Fibroblast of skin of right biceps (primary cell): Measurements from ENCODE around the gene SF3B3.
"Not testable (repeated sequence)": the region's sequence is repeated elsewhere in the genome, so short reads cannot be mapped to it uniquely, and the experiment has no call there.

Source experiments
- DNase-seq: peaks from one replicate; pipeline ENCODE4 v3.0.0-alpha.2; 2013

Gene SF3B3

DNA sequence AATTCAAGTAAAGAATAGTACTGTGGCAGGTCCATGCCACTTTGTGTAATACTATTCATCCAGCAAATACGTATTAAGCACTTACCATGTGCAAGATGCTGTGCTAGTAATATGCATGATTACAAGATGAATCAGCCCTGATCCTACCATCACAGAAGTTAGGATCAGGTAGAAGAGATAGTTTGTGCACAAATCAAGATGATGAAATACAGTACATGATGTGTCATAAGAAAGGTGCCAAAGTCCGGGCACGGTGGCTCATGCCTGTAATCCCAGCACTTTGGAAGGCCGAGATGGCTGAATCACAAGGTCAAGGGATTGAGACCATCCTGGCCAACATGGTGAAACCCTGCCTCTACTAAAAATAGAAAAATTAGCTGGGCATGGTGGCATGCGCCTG, 11.2 kb upstream of the SF3B3 start:
- peak; percentile 20 for DNase-seq

GRCh38 chr16:70520612-70521297, 2.9 kb upstream of the SF3B3 start:
- peak; percentile 79 for DNase-seq

DNA sequence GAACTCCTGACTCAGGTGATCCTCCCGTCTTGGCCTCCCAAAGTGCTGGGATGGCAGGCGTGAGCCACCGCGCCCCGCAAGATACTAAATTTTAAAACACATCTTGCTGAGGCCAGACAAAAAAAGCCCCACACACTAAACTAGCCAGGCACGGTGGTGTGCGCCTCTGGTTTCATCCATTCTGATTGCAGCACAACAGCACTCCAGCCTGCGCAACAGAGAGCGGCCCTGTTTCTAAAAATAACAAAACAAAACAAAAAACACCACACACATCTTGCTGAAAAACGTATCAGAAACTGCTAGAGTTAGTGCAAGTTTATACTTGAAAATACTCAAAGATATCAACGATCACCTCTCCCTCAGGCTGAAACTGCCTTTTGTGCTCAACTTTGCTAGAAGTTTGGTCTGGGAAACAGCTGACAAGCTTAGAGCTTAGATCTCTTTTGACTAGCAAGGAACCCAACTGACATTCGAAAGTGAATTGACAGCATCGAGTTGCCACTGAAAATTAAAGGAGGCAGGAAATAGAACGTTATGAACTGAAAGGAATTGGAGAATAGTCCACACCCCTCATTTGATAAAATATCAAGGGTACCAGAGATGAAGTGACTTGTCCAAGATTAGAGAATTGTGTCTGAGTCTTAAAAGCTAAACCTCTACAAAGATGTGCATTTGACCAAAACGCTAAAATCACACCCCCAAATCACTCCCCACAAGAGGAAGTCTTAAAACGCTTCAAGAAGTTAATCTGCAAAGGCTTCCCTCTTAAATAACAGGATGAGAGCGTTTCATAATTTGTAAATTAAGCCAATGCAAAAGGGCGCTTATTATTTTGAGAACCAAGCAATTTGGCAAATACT, 1.2 kb upstream of the SF3B3 start:
- no peak for DNase-seq

GRCh38 chr16:70523076-70523742, 407 bp upstream of the SF3B3 start, which contains the start of gene COG4:
Gene COG4, minus strand, starts transcription at chr16:70523554. Its CDS starts 11 bp downstream, at chr16:70523543.
- DNase-seq, result peak; percentile 87

DNA sequence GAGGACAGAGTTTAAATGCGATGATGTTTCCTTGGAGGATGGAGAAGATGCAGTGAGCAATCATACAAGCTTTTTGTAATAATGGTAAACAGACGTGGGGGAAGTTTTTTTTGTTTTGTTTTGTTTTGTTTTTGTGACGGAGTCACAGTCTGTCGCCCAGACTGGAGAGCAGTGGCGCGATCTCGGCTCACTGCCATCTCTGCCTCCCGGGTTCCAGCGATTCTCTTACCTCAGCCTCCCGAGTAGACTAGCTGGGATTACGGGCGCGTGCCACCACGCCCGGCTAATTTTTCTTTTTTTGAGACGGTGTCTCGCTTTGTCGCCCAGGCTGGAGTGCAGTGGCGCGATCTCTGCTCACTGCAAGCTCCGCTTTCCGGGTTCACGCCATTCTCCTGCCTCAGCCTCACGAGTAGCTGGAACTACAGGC, 796 bp downstream of the SF3B3 start:
- DNase-seq, result peak; percentile 18

- no peak for DNase-seq
Observed at GRCh38 chr16:70526403-70526802, 2.8 kb downstream of the SF3B3 start.

DNA sequence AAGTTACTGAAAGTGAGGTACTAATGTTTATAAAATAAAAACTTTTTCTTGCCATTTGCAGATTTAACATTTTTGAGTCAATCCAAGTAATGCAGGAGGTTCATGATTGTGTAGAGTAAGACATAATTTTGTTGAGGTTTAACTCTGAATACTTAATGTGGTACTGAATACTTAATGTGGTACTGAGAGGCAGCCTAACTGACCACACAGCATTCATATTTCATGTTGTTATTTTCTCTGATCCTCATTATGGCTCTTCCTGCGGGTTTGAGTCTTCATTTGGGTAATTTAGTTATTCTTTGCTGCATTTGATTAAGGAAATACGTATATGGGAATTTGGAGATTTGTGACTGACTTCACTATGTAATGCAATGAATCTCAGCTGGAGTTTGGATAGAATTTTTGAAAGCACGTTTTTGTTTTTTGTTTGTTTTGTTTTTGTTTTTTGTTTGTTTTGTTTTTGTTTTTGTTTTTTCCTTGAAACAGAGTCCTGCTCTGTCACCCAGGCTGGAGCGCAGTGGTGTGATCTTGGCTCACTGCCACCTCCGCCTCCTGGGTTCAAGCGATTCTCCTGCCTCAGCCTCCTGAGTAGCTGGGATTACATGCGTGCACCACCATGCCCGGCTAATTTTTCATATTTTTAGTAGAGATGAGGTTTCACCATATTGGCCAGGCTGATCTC, 3.8 kb downstream of the SF3B3 start:
- no peak for DNase-seq

DNA sequence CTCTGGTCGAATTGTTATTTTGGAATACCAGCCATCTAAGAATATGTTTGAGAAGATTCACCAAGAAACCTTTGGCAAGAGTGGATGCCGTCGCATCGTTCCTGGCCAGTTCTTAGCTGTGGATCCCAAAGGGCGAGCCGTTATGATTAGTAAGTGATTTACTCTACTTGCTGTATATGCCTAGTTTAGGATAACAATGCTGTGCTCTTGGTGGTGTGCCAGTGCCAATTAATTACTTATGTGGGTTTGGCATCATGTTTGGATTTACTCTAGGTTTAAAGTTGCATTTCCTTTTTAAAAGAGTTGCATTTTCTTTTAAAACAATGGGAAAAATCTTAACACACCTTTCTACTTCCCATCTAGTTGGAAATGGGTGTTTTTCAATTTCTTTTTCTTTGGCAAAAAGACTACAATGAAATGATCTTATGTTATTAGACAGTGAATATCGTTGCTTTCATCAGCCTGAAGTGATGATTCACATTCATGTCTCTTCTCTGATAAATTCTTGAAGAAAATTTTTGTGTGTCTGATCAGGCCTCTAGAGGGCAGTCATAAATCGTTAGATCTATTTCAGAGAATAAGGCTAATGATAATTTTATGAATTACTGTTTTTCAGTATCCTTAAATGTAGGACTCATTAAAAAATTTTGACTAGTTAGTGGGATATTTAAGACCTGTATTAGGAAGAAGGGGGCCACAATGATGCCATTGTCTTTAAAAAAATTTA, 5.6 kb downstream of the SF3B3 start:
- peak; percentile 73 for DNase-seq

DNA sequence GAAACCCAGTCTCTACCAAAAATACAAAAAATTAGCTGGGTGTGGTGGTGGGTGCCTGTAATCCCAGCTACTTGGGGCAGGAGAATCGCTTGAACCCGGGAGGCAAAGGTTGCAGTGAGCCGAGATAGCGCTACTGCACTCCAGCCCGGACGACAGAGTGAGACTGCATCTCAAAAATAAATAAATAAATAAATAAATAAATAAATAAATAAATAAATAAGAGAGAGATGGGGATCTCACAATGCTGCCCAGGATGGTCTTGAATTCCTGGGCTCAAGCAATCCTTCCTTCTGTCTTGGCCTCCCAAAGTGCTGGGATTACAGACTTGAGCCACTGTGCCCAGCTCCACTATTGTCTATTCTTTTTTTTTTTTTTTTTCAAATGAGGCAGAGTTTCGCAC, 6.3 kb downstream of the SF3B3 start:
- not testable (repeated sequence) for DNase-seq

GRCh38 chr16:70534971-70535370, 11.4 kb downstream of the SF3B3 start:
- no peak for DNase-seq

- DNase-seq, result no peak
Observed at GRCh38 chr16:70540994-70541393, 17.4 kb downstream of the SF3B3 start.

DNA sequence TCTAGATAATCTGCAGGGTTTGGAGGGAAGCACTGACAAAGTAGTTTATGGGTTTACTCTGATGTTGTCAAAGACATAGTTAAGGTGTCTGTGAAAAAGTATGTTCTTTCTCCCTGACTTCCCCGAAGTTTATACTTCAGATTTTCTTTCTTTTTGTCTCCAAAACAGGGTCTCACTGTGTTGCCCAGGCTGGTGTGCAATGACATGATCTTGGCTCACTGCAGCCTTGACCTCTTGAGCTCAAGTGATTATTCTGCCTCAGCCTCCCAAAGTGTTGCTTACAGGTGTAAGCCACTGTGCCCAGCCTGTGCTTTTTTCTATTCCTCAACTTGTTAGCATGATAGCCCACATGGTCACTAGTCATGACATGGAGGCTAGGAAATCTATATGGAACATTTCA, 20.9 kb downstream of the SF3B3 start:
- DNase-seq, result no peak

DNA sequence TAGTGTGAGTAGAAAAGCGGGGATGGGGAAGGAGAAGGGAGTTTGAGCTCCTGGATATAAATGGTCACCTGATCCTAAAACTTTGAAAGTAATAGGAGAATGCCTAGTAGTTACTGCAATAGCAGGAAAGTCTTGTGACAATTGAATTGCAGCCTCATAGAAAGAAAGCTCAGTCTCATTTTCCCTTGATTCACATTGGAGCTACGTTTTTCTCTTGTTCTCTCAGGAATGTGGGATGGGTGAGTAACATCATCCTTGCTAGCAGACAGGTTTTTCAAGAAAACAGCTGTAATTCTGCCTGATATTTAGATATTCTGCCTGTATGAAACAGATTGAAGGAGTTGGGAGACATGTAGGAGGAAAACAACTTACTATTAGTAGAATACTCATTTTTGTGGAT, 25.3 kb downstream of the SF3B3 start:
- no peak for DNase-seq

GRCh38 chr16:70550082-70550481, 26.5 kb downstream of the SF3B3 start:
- DNase-seq, result no peak

DNA sequence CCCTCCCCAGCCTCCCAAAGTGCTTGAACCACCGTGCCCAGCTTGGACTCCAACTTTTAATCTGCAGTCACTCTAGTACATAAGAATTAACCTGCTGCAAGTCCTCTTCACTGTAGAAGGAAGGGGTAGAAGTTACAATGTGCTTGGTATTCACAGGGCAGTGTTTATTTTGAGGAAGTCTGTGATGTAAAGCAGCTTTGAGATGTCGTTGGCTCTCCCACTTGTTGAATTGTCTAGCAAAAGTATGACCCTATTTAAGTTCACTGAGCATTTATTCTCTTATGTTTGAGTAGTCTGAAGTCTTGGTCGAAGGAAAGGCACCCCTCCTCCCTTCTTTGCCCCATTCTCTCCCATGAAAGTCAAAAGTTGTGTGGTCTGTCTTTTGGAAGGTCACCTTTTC, 28.2 kb downstream of the SF3B3 start:
- DNase-seq, result no peak

GRCh38 chr16:70552675-70553074, 29.1 kb downstream of the SF3B3 start:
- DNase-seq, result no peak

- DNase-seq, result peak; percentile 81
Observed at GRCh38 chr16:70553645-70554044, 30.0 kb downstream of the SF3B3 start.

- DNase-seq, result no peak
Observed at GRCh38 chr16:70556063-70556462, 32.4 kb downstream of the SF3B3 start.

GRCh38 chr16:70561623-70562022, 38.0 kb downstream of the SF3B3 start:
- no peak for DNase-seq

DNA sequence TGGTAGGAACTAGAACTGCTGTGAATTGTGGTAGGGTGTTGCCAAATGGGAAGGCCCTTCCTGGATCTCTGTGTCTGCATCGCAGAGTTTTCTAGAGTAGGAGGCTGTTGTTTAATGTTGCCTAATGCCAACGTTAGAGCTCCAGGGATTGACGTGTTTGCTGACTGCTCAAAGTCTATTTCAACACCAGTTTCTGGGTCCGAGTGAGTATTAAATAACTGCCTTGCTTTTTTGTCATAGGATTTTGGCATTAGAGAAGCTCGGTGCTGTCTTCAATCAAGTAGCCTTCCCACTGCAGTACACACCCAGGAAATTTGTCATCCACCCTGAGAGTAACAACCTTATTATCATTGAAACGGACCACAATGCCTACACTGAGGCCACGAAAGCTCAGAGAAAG, 40.0 kb downstream of the SF3B3 start:
- DNase-seq, result no peak

GRCh38 chr16:70565053-70565452, 41.4 kb downstream of the SF3B3 start:
- no peak for DNase-seq

DNA sequence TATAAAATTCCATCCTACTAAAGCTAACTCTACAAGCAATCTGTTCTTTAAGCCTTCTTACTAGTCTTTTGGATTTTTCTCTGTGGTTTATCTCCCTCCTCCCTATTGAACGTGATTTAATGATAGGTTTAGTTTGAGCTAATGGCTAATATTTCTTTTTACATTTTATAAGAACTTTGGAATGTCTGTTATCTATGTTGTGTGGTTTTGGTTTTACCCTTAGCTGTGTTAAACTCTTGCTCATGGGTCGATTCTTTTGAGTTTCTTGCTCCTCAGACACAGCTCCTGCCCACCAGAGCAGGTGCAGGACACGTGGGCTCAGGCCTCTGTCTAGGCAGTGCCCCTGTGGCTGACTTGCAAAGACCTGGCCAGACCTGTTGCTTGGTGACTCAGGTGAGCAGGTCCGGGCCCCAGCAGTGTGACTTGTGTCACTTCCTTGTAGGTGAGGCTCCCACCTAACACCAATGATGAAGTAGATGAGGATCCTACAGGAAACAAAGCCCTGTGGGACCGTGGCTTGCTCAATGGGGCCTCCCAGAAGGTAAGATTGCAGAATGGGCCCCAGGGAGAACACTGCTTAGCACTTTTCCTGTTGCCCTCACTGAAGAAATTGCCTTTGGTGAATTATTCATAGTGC, 45.1 kb downstream of the SF3B3 start:
- DNase-seq, result no peak
